Stomach (tissue), 9 donors: Measurements from ENCODE around the gene IL24. TPM values are rescaled to one million over a fixed set of nuclear protein-coding genes. Genes with fewer than 3 reads are reported as not detected.

Experiments used
- DNase-seq, 2 donors: peaks; one replicate each; pipeline versions ENCODE4 v3.0.0 to v3.0.0-alpha.2; 2013 to 2019
- H3K27ac ChIP-seq, 5 donors: fragments of 200-600 bp in 4 of 5; sonication (generic) in 4 of 5; one replicate each; pipeline ENCODE4 v1.5.1; 2013 to 2019; ENCODE audit warnings: mild to moderate bottlenecking in 1 of 5, moderate library complexity in 1 of 5
- H3K27me3 ChIP-seq, 3 donors: fragments of 200-600 bp; sonication (generic); one replicate each; pipeline ENCODE4 v1.5.1; 2017 to 2019; ENCODE audit warnings: mixed run types in 1 of 3
- H3K36me3 ChIP-seq, 4 donors: fragments of 200-600 bp; sonication (generic); 1 replicate in 3 of 4; 2 replicates in 1 of 4; pipeline ENCODE4 v1.5.1; 2016 to 2019
- H3K4me1 ChIP-seq, 4 donors: fragments of 200-600 bp; sonication (generic); one replicate each; pipeline ENCODE4 v1.5.1; 2016 to 2019
- H3K4me3 ChIP-seq, 4 donors: fragments of 200-600 bp; sonication (generic) in 3 of 4; one replicate each; pipeline ENCODE4 v1.5.1; 2016 to 2019; ENCODE audit warnings: mild to moderate bottlenecking in 1 of 4
- H3K9me3 ChIP-seq, 4 donors: fragments of 200-600 bp; sonication (generic); one replicate each; pipeline ENCODE4 v1.5.1; 2016 to 2019
- EP300 ChIP-seq: sonication (generic); formaldehyde crosslinking; IDR thresholded peaks from one replicate; pipeline ENCODE4 v1.6.1; 2017; ENCODE audit warnings: antibody characterized with exemption
- POLR2A ChIP-seq, 4 donors: fragments of 450-650 bp; IDR thresholded peaks; one replicate each; pipeline ENCODE4 v1.6.1; 2016; ENCODE audit warnings: antibody characterized with exemption in 4 of 4, control low read depth in 2 of 4, mild to moderate bottlenecking in 1 of 4, moderate library complexity in 1 of 4
- POLR2AphosphoS5 ChIP-seq, 3 donors: sonication (generic); formaldehyde crosslinking; IDR thresholded peaks; one replicate each; pipeline ENCODE4 v1.6.1; 2016; ENCODE audit warnings: antibody characterized with exemption in 3 of 3
- WGBS, 5 donors: extraction: QIAGEN DNeasy Blood & Tissue Kit in 3 of 5; methylation state at CpG; one replicate each; pipeline versions ENCODE4 v1.1.5 to v1.1.7; 2013 to 2018; 5-methylcytosine and 5-hydroxymethylcytosine counted together
- intact Hi-C: fragments of 100-400 bp; cut with DNase I; formaldehyde crosslinking; loops from one replicate; pipeline ENCODE4 v1.15.1; 2023; ENCODE audit warnings: low total_unique reads
- polyA plus RNA-seq, 3 donors: library from polyadenylated mRNA; stranded (reverse); fragments of 200-250 nt; gene quantifications; one replicate each; pipeline ENCODE4 v1.2.3, GENCODE V29; 2013
- total RNA-seq, 5 donors: library from RNA; depleted of rRNA; stranded (reverse); fragments of >200 nt; gene quantifications; one replicate each; pipeline versions ENCODE4 v1.1.0 to v1.2.3, GENCODE V29; 2014 to 2016
- TF ChIP-seq, protein P1 (sequence below), 7 experiments: fragments of 450-650 bp in 4 of 7; fragments of 200-600 bp in 3 of 7; sonication (generic) in 3 of 7; IDR thresholded peaks; one replicate each; pipeline ENCODE4 v1.5.1; 2016 to 2019; ENCODE audit warnings: antibody characterized with exemption in 7 of 7, control low read depth in 2 of 7, mild to moderate bottlenecking in 1 of 7
- donor health status: healthy with polysubstance abuse.
- donor health status: Bipolar disorder and iron deficiency.
- donor health status: healthy.

Gene IL24
- total and polyA plus RNA-seq, 8 donors = 1.00 TPM; not detected in 7

DNA sequence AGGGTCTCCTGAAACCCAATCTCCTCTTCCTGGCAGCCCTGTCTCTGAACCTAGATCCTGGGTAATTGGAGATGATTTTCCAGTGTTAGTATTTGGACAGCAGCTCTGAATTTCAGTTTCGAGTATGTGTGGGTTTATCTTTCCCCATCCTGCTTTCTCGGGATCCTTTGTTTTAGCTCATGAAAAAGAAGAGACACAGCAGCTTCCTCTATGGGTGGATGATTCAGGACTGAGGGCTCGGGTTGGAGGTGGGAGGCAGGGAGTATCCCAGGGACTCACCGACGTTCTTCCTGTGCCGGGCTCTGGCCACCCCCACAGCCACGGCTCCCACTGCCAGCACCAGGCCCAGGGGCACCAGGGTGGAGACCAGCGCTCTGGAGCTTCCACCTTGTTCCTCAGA is 34.9 kb downstream of the IL24 start:
- Histone ChIP-seq H3K36me3 (peaks cover 0 to 85% (median 37%) of the 10 kb centered on the region in 4 donors), H3K9me3 (no peaks in the 10 kb centered on the region), H3K4me1 (peaks cover 0 to 28% (median 4%) of the 10 kb centered on the region in 4 donors), H3K4me3 (no peak overlapping the region), H3K27me3 (no peaks in the 10 kb centered on the region), H3K27ac (no peak overlapping the region)
- no peak for DNase-seq
- no peak for TF ChIP-seq POLR2A (IDR thresholded peaks at IDR 0.05)
- TF ChIP-seq, protein P1, sequence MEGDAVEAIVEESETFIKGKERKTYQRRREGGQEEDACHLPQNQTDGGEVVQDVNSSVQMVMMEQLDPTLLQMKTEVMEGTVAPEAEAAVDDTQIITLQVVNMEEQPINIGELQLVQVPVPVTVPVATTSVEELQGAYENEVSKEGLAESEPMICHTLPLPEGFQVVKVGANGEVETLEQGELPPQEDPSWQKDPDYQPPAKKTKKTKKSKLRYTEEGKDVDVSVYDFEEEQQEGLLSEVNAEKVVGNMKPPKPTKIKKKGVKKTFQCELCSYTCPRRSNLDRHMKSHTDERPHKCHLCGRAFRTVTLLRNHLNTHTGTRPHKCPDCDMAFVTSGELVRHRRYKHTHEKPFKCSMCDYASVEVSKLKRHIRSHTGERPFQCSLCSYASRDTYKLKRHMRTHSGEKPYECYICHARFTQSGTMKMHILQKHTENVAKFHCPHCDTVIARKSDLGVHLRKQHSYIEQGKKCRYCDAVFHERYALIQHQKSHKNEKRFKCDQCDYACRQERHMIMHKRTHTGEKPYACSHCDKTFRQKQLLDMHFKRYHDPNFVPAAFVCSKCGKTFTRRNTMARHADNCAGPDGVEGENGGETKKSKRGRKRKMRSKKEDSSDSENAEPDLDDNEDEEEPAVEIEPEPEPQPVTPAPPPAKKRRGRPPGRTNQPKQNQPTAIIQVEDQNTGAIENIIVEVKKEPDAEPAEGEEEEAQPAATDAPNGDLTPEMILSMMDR (IDR thresholded peaks at IDR 0.05) = no peak
- TF ChIP-seq POLR2AphosphoS5 (IDR thresholded peaks at IDR 0.05) = no peak
- no peak for TF ChIP-seq EP300
- 73 to 79% (median 75%) methylated on average over 7 to 8 of the region's 8 CpGs for WGBS, 5 donors
- intact Hi-C loops = no loop called here

DNA sequence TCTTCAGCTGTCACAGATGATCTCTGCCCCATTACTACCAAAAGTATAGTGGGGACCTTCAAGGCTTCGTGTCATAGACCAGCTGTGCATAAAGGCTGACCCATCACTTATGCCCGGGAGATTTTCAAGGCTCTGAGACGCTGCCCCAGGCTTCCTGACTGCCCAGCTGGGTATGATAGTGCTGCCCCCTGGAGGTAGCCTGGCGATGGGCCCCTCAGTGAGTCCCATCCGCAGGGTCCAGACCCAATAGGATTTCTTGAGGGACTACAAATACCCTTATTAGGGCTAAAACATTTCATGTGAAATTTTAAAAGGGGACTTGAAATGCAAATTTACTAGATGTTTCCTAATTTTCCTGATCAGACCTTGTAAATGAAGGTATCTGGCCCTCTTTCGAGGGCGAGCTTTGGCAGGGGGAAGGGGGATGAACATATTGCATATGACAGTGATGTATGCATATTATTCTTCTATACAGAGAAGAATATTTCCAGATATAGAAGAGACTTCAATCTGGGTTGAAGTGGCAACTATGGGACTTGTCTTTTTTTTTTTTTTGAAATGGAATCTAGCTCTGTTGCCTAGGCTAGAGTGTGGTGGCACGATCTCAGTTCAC is 36.2 kb downstream of the IL24 start:
- peak; percentile 56 to 57 for DNase-seq
- H3K36me3 ChIP-seq = peaks cover 0 to 98% (median 43%) of the 10 kb centered on the region in 4 donors
- 65 to 71% (median 69%) methylated on average over 8 of the region's 8 CpGs for WGBS, 5 donors
- intact Hi-C loops = no loop called here
- H3K9me3 ChIP-seq = no peaks in the 10 kb centered on the region
- no peaks in the 10 kb centered on the region for H3K27me3 ChIP-seq
- TF ChIP-seq EP300 = no peak
- TF ChIP-seq, protein P1 (IDR thresholded peaks at IDR 0.05) = peak in 4 of 7 experiments; percentile 21 to 61 (median 32)
- H3K4me1 ChIP-seq = peaks cover 0 to 28% (median 2%) of the 10 kb centered on the region in 4 donors
- H3K27ac ChIP-seq = no peak overlapping the region
- no peak overlapping the region for H3K4me3 ChIP-seq

DNA sequence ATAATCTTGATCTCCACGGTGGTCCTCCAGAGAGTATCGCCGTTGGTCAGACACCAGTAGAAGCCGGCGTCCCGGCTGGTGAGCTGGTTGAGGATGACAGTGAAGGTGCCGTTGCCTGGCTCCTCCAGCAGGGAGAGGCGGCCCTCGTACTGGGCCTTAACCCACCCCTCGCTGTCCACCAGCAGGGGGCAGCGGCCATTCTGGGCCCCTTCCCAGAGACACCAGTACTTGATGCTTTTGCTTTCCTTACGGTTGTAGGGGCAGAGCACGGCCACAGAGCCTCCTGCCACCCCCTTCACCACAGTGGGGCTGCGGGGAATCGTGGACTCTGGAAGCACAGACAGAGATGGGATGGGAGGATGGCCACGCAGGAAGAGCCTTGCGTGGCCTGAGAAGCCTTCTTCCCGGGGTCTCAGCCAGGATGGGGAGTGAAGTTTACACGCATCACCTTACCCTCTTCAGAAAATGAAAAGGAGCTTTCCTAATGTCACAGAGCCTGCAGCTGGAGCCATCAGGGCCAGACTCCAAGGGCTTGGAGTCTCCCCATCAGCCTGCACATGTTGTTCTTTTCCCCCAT is 38.3 kb downstream of the IL24 start:
- TF ChIP-seq POLR2A (IDR thresholded peaks at IDR 0.05) = no peak
- TF ChIP-seq, protein P1 (IDR thresholded peaks at IDR 0.05) = peak in 5 of 7 experiments; percentile 53 to 76 (median 73)
- no peak for TF ChIP-seq EP300
- peak in 1 of 3 donors; percentile 17 for TF ChIP-seq POLR2AphosphoS5 (IDR thresholded peaks at IDR 0.05)
- intact Hi-C loops = no loop called here
- no peak overlapping the region for H3K27ac ChIP-seq
- H3K4me3 ChIP-seq = no peak overlapping the region
- peaks cover 7 to 43% (median 11%) of the 10 kb centered on the region in 4 donors for H3K4me1 ChIP-seq
- WGBS, 5 donors = 46 to 68% (median 52%) methylated on average over 15 to 19 of the region's 19 CpGs
- peak; percentile 70 to 72 for DNase-seq
- no peaks in the 10 kb centered on the region for H3K27me3 ChIP-seq
- H3K36me3 ChIP-seq = peaks cover 0 to 92% (median 38%) of the 10 kb centered on the region in 4 donors
- H3K9me3 ChIP-seq = no peaks in the 10 kb centered on the region

DNA sequence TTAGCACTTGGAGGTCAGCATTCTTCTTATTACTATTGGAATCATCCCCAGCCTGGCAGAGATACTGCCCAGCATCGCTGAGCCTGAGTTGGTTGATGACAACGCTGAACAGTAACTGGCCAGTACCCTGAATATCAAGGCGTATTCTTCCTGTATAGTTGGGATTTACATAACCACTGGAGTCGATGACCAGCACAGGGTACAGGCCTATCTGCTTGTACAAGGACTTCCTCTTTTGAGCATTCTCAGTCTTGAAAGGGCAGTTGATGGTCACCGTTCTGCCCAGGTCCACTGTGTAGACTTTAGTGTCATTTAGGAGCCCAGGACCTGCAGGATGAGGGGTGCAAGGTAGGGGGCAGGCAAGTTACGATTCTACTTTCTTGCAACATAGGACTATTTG is 40.2 kb downstream of the IL24 start:
- 72 to 90% (median 88%) methylated on average over 6 of the region's 6 CpGs for WGBS, 5 donors
- intact Hi-C loops = no loop called here
- Histone ChIP-seq H3K27ac (no peak overlapping the region), H3K4me3 (no peak overlapping the region), H3K36me3 (peaks cover 0 to 75% (median 28%) of the 10 kb centered on the region in 4 donors), H3K4me1 (peaks cover 21 to 57% (median 22%) of the 10 kb centered on the region in 4 donors), H3K27me3 (no peaks in the 10 kb centered on the region), H3K9me3 (no peaks in the 10 kb centered on the region)
- TF ChIP-seq POLR2AphosphoS5 (IDR thresholded peaks at IDR 0.05) = no peak
- no peak for TF ChIP-seq EP300
- TF ChIP-seq, protein P1 (IDR thresholded peaks at IDR 0.05) = no peak
- DNase-seq = no peak
